Astrocyte (in vitro differentiated cells and primary cell): ENCODE results near the gene GKN2. TPM values are rescaled to one million over a fixed set of nuclear protein-coding genes. Genes with fewer than 3 reads are reported as not detected.

Source experiments
- DNase-seq: peaks from one replicate; pipeline ENCODE4 v3.0.0-alpha.2; 2010; ENCODE audit warnings: low read depth
- FAIRE-seq: peaks from 2 replicates; lab custom pipeline; 2011; peaks lifted over from hg19 to GRCh38; lab: Jason Lieb, UNC
- H2AFZ ChIP-seq: 2 replicates; pipeline ENCODE4 v1.6.0; 2012; ENCODE audit warnings: low read depth, low read length, inconsistent platforms
- H3K27ac ChIP-seq: 2 replicates; pipeline ENCODE4 v1.5.1; 2011; ENCODE audit warnings: low read depth, low read length, inconsistent platforms
- H3K27me3 ChIP-seq: 2 replicates; pipeline ENCODE4 v1.6.0; 2011; ENCODE audit warnings: low read length, inconsistent platforms; ENCODE audit not compliant: insufficient read depth
- H3K36me3 ChIP-seq: 2 replicates; pipeline ENCODE4 v1.5.1; 2011; ENCODE audit warnings: low read length, inconsistent platforms; ENCODE audit not compliant: insufficient read depth
- H3K4me1 ChIP-seq: 2 replicates; pipeline ENCODE4 v1.5.1; 2011; ENCODE audit warnings: low read length, inconsistent platforms; ENCODE audit not compliant: insufficient read depth
- H3K4me2 ChIP-seq: 2 replicates; pipeline ENCODE4 v1.6.0; 2012; ENCODE audit warnings: low read length, inconsistent platforms
- H3K4me3 ChIP-seq: 2 replicates; pipeline ENCODE4 v1.5.1; 2011; ENCODE audit warnings: low read depth, mild to moderate bottlenecking, low read length, inconsistent platforms; ENCODE audit not compliant: insufficient read depth
- H3K79me2 ChIP-seq: 2 replicates; pipeline ENCODE4 v1.6.0; 2012; ENCODE audit warnings: mild to moderate bottlenecking, low read length, inconsistent platforms; ENCODE audit not compliant: insufficient read depth
- H3K9ac ChIP-seq: 2 replicates; pipeline ENCODE4 v1.6.0; 2012; ENCODE audit warnings: mild to moderate bottlenecking, low read length, inconsistent platforms
- H3K9me3 ChIP-seq: 2 replicates; pipeline ENCODE4 v1.5.1; 2012; ENCODE audit warnings: low read depth, mild to moderate bottlenecking, low read length, inconsistent platforms; ENCODE audit not compliant: insufficient read depth
- H4K20me1 ChIP-seq: 2 replicates; pipeline ENCODE4 v1.6.0; 2012; ENCODE audit warnings: low read length, inconsistent platforms; ENCODE audit not compliant: insufficient read depth
- H3K27ac Mint-ChIP-seq: one replicate; pipeline ENCODE4 v1.8.0; 2021; ENCODE audit warnings: mild to moderate bottlenecking, mixed read lengths; ENCODE audit not compliant: unreplicated experiment
- H3K27me3 Mint-ChIP-seq: one replicate; pipeline ENCODE4 v1.8.0; 2021; ENCODE audit warnings: low read depth, mixed read lengths; ENCODE audit not compliant: unreplicated experiment
- H3K36me3 Mint-ChIP-seq: one replicate; pipeline ENCODE4 v1.8.0; 2021; ENCODE audit warnings: low read depth, mixed read lengths; ENCODE audit not compliant: unreplicated experiment
- H3K4me1 Mint-ChIP-seq: one replicate; pipeline ENCODE4 v1.8.0; 2021; ENCODE audit warnings: low read depth, mixed read lengths; ENCODE audit not compliant: unreplicated experiment
- H3K4me3 Mint-ChIP-seq: one replicate; pipeline ENCODE4 v1.8.0; 2021; ENCODE audit warnings: mild to moderate bottlenecking, moderate library complexity, mixed read lengths; ENCODE audit not compliant: unreplicated experiment
- H3K9me3 Mint-ChIP-seq: one replicate; pipeline ENCODE4 v1.8.0; 2021; ENCODE audit warnings: mild to moderate bottlenecking, mixed read lengths; ENCODE audit not compliant: unreplicated experiment
- EZH2 ChIP-seq: IDR thresholded peaks from 2 replicates; pipeline ENCODE4 v1.6.1; 2012; ENCODE audit warnings: mild to moderate bottlenecking, low read length, inconsistent platforms; ENCODE audit not compliant: insufficient read depth
- total RNA-seq: library from RNA; stranded (reverse); gene quantifications from 2 replicates; pipeline ENCODE4 v1.2.1, GENCODE V29; 2021
- TF ChIP-seq, protein P1 (sequence below): IDR thresholded peaks from 2 replicates; pipeline ENCODE4 v1.5.1; 2011; ENCODE audit warnings: low read depth, mild to moderate bottlenecking, inconsistent platforms, low read length, moderate library complexity; ENCODE audit not compliant: insufficient read depth

Gene GKN2
- total RNA-seq, 1 donor from 2014 or later: not detected

DNA sequence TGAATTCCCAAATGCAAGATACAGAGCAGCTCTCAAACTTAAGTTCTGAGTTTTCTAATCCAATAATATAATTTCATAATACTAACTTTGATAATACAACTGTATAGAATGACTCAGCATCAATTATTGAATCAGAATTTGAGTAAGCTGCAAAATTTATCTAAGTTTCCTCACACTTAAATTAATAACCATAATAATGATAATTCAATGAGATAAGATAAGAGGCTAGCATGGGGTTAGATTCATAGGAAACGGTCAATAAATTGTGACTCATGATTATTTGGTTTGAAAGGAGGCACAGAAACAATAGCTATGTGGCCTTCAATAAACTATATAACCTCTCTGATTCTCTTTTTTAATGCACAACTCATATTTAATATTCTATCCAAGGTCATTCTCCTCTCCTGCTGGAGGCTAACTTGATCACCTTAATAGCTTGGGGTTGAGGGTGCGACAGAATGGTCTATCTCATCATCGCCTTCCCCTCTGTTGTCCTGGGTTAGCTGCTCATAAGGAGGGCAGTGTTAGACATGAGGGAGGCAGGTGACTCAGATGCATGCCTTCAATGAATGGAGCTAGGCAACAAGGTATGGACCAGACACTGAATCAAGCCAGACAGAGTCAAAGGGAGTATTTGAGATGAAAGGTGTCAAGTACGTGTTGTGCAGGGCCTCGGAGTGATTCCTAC, 45.3 kb downstream of the GKN2 start:
- FAIRE-seq (no peak), DNase-seq (no peak)
- Histone ChIP-seq H2AFZ (no peak overlapping the region), H3K27me3 (no peaks in the 10 kb centered on the region), H3K36me3 (no peaks in the 10 kb centered on the region), H3K27ac (no peak overlapping the region), H3K4me2 (no peak overlapping the region), H3K4me3 (no peak overlapping the region), H4K20me1 (no peaks in the 10 kb centered on the region), H3K4me1 (peaks cover 12% of the 10 kb centered on the region), H3K79me2 (no peaks in the 10 kb centered on the region), H3K9ac (no peak overlapping the region), H3K9me3 (no peaks in the 10 kb centered on the region)
- TF ChIP-seq, protein P1, sequence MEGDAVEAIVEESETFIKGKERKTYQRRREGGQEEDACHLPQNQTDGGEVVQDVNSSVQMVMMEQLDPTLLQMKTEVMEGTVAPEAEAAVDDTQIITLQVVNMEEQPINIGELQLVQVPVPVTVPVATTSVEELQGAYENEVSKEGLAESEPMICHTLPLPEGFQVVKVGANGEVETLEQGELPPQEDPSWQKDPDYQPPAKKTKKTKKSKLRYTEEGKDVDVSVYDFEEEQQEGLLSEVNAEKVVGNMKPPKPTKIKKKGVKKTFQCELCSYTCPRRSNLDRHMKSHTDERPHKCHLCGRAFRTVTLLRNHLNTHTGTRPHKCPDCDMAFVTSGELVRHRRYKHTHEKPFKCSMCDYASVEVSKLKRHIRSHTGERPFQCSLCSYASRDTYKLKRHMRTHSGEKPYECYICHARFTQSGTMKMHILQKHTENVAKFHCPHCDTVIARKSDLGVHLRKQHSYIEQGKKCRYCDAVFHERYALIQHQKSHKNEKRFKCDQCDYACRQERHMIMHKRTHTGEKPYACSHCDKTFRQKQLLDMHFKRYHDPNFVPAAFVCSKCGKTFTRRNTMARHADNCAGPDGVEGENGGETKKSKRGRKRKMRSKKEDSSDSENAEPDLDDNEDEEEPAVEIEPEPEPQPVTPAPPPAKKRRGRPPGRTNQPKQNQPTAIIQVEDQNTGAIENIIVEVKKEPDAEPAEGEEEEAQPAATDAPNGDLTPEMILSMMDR: no peak
- no peak for TF ChIP-seq EZH2
- Mint-ChIP-seq H3K27me3 (no peaks in the 10 kb centered on the region), H3K36me3 (no peaks in the 10 kb centered on the region), H3K4me3 (no peak overlapping the region), H3K27ac (no peak overlapping the region), H3K4me1 (peaks cover 10% of the 10 kb centered on the region), H3K9me3 (peaks cover 5% of the 10 kb centered on the region)

DNA sequence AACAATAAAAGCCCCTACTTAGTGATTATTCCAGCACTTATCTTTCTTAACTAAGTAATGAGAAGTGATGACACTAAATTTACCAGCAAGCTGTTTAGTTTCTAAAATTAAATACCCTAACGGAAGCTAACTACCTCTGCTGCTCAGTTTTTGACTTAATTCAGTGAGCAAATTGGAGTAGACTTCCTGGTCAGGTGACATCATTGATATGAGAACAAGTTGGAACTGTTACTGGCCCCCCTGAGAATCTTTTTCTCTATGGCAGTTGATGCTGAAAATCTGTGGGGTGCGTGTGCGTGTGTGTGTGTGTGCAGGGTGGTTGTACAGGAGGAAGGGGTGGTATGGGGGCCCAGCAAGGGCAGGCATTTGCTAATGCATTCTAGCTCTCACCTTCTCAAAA, 46.0 kb downstream of the GKN2 start:
- Mint-ChIP-seq H3K9me3 (peaks cover 6% of the 10 kb centered on the region), H3K4me1 (peaks cover 10% of the 10 kb centered on the region), H3K36me3 (no peaks in the 10 kb centered on the region), H3K4me3 (no peak overlapping the region), H3K27ac (no peak overlapping the region), H3K27me3 (no peaks in the 10 kb centered on the region)
- no peak overlapping the region for H3K4me3 ChIP-seq
- no peaks in the 10 kb centered on the region for H4K20me1 ChIP-seq
- H3K9me3 ChIP-seq: no peaks in the 10 kb centered on the region
- TF ChIP-seq, protein P1: no peak
- no peak for TF ChIP-seq EZH2
- no peak overlapping the region for H2AFZ ChIP-seq
- peaks cover 12% of the 10 kb centered on the region for H3K4me1 ChIP-seq
- no peaks in the 10 kb centered on the region for H3K27me3 ChIP-seq
- H3K4me2 ChIP-seq: no peak overlapping the region
- H3K79me2 ChIP-seq: no peaks in the 10 kb centered on the region
- no peak overlapping the region for H3K9ac ChIP-seq
- DNase-seq (no peak), FAIRE-seq (no peak)
- no peaks in the 10 kb centered on the region for H3K36me3 ChIP-seq
- no peak overlapping the region for H3K27ac ChIP-seq

DNA sequence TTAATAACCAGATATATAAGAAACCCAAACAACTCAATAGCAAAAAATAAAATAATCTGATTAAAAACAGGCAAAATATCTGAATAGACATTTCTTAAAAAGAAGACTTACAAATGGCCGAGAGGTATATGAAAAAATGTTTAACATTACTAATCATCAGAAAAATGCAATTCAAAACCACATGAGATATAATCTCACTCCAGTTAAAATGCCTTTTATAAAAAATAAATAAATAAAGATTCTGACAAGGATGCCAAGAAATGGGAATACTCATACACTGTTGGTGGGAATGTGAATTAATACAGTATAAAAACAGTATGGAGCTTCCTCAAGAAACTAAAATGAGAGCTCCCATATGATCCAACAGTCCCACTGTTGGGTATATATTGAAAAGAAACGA, 47.6 kb downstream of the GKN2 start:
- Histone ChIP-seq H3K27me3 (no peaks in the 10 kb centered on the region), H3K4me3 (no peak overlapping the region), H3K4me1 (peaks cover 12% of the 10 kb centered on the region), H4K20me1 (no peaks in the 10 kb centered on the region), H3K36me3 (no peaks in the 10 kb centered on the region), H3K9me3 (no peaks in the 10 kb centered on the region), H3K79me2 (no peaks in the 10 kb centered on the region), H3K4me2 (no peak overlapping the region), H3K27ac (no peak overlapping the region), H3K9ac (no peak overlapping the region), H2AFZ (no peak overlapping the region)
- H3K27me3 Mint-ChIP-seq: peaks cover 2% of the 10 kb centered on the region
- peaks cover 13% of the 10 kb centered on the region for H3K9me3 Mint-ChIP-seq
- no peak overlapping the region for H3K27ac Mint-ChIP-seq
- FAIRE-seq (no peak), DNase-seq (peak; percentile 50)
- peaks cover 10% of the 10 kb centered on the region for H3K4me1 Mint-ChIP-seq
- TF ChIP-seq, protein P1: no peak
- TF ChIP-seq EZH2: no peak
- H3K4me3 Mint-ChIP-seq: no peak overlapping the region
- H3K36me3 Mint-ChIP-seq: no peaks in the 10 kb centered on the region
